Activated CD4-positive, alpha-beta T cell treated with anti-CD3 and anti-CD28 coated beads for 4 hours (primary cell): ENCODE data around the gene PRKCA.
A peak's percentile ranks its signal among the peaks of the same experiment; 100 is the strongest.

Experiments used
- DNase-seq, 2 donors: peaks; one replicate each; pipeline ENCODE4 v3.0.0-alpha.2; 2020

Gene PRKCA

DNA sequence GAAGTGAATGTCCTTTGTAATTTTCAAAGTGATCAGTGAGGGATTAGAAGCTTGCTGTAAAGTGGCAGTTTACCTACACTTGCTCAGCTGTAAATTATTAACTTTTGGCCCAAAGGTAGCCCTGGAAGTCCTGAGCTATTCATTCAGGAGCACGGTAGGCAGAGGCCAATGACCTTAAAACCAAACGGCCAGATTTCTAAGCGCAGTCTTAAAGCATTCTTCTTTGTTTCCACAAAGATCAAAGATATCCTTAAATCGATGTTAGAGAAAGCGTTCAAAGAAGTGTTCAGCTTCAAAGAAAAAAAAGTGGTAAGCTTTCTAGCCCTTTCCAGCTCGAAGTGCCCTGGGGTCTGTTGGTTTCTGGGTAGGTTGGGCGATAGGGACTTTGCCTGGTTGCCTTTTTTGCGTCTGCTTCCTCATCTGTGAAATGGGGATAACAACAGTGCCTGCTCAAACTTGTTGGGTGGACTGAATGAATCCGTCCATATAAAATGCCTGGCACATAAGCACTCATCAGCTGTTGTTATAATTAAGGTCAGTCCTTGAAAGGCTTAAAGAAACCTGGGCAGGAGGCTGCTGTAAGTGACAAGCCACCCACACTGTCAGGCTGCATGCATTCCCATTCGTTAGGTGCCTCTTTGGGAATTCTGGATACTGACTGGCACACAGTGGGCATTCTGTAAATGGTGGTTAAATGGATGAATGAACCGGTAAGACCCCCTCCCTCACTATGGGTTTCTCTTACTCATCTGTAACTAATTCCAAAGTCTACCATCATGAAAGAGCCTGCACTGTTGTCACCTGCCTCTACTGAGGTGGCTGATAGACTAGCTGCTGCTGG, 113.2 kb downstream of the PRKCA start:
- DNase-seq = no peak

DNA sequence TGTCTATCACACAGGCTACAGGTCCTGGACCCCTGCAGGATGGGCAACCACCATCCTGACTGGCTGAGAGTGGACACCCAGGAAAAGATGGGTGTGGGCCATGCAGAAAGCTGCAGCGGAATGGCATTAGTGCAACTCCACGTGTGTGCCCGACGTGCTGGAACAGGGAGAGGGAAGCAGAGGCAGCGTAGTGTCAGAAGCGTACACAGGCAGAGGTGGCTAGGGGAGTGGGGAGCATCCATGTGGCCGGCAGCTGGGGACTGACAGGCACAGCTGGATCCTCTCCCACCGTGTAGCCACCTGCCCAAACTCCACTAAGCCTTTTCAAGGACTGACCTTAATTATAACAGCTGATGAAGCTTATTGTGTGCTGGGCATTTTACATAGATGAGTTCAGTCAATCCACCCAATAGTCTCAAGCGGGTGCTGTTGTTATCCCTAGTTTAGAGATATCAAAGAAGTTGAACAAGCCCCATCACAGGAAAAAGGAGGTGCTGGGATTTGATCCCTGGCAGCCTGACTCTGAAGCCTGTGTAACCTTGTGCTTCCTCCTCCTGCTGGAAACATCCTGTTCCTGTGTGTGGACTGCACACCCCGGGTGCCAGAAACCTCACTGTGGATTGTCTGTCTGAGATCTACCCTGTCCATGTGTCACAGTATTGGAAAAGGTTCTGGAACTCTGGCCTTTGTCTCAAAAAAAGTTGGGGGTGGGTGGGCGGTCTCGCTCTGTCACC, 114.0 kb downstream of the PRKCA start:
- DNase-seq = no peak

DNA sequence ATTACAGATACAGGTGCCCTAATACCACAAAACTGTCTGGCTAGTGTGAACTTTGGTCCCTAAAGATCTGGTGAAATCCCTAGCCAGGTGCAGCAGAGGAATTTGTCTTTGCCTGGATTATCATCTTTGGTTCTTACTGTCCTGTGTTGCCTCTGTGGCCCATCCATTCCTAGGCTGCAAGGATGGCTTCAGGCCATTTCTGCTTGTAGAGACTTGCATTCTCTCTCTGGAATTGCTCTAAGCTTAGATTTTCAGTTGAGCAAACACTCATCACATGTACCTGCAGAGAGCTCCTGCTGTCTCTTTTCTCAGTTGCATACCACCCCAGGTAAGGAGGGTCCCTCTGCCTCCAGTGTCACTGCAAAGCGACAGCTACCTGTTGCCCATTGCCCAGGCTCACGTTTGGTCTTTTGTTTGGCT, 114.9 kb downstream of the PRKCA start:
- DNase-seq = no peak

DNA sequence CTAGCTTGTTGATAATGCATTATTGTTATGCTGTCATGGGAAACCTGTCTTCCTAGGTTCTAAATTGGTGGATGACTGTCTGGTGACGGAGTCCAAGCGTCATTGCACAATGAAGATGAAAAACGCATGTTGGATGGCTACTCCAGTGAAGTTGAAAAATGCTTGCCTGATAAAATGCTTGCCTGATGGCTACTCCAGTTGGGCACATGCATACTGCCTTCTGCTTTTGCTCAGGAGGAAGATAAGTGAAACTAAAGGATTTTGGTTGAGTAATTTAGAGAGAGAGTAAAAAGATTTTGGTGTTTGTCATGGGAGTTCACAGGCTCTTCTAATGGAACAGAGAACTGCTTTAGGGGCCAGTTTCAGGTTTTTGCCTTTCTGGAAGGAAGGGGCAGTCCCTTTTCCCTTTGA, 118.6 kb downstream of the PRKCA start:
- DNase-seq = no peak

DNA sequence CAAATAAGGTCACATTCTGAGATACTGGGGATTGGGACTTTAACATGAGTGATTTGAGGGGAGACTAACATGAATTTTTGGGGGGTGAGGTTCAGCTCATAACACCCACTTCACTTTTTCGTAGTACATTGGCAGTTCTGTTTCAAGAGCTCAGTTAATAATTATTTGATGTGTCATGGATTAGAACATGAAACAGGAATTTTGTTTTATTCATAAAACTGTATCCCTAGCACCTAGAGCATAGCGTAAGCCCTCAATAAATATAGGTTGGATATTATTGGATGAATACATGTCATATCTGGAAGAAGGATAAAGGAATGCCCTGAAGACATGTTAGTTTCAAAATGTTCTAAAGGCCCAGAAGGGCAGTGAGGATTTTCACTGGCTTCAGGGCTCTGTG, 119.8 kb downstream of the PRKCA start:
- no peak for DNase-seq

DNA sequence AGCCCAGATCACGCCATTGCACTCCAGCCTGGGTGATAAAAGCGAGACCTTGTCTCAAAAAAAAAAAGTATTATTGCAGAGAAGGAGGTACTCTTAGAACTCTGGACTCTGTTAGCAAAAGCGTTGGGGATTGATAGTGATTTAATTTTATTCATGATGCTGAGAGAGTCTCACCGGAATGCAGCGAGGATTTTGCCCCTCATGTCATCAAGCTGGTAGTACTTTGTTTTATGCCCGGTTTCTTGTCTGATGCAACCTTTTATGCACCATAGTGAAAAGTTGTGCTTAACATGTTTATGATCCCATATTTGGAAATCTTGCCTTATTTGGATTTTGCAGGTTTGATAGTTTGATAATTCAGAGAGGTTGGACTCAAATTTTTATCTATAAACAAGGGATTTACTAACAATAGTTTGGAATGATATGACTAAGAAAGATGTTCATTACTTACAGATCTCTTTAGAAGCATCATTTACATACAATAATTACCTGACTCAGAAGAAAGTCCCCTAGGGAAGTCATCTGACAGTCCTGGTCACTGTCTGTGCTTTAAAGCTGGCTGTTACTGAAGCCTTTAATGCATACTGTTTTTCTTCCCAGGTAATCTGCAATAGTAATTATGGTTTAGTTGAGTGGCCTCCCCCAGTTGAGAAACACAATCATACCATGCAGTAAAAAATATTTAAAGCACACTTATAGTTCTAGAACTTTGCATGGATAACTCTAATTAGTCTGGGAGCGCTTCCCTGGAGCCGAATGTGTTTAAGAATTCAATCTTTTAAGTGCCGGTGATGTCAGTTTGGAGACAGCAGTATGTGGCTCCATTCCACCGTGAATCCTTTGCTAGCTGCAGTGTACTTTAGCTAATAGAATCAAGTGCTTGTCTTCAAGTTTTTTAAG, 120.9 kb downstream of the PRKCA start:
- DNase-seq = no peak

DNA sequence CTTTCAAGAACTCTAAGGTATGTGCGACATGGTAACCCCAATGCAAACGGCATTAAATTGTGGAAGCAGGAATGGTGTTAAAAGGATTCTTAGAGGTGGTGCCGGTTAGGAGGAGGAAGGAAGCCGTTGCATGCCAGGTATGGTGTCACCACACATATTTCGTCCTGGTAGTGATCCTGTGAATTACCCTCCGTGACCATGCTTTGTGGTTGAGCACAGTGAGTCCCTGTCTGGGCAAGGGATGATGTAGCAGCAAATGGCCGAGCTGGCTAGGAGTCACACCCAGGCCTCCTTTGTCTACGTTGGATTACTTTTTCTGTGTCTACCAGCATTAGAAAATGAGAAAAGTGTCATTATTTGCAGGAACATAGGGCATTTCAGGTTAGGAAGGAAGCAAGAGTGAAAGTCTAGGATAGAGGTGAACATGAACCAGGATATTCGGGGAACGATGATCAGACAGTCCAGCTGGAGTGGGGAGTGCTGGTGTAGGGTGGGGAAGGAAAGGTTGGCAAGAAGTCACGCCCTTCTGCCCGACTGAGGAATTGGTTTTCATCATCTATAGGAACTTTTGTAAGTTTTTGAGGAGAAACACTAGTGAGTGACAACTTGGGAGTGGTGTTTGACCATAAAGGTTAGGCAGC, 123.5 kb downstream of the PRKCA start:
- DNase-seq = no peak

DNA sequence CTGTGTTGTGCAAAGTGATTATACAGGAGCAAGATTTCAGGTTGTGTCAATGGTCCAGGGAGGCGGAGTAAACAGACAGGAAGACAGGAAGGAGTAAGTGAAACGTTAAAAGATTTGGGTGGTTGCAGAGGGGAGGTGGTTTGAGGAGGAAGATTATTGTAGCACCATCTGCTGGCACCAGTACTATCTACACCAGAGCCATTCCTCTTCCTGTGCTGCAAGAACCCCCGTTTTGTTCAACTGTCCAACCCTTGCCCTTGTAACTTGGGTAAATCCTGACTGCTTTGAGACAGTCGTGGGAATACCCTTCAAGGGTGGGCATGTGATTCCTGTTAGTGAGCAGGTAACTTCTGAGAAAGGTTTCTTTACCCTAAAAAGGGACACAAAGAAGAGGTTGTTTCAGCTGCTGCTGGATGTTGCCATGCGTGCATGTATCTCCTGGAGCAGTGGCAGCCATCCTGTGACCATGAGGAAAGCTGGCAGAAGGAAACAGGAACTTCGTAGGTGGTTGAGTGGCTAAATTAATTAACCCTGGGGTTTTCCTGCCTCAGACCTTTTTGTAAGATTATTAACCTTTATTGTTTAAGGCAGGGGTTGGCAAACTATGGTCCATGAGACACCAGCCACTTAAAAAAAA, 124.1 kb downstream of the PRKCA start:
- DNase-seq = peak; percentile 32 to 46

DNA sequence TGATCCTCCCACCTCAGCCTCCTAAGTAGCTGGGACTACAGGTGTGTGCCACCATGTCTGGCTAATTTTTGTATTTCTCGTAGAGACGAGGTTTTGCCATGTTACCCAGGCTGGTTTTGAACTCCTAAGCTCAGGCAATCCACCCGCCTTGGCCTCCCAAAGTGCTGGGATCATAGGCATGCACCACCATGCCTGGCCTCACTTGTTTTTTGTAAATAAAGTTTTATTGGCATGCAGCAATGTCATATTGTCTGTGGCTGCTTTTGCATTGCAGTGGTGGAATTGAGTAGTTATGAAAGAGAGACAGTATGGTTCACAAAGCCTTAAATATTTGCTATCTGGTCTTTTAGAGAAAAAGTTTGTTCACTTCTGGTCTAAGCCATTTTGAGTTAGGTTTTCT, 124.7 kb downstream of the PRKCA start:
- DNase-seq = no peak

DNA sequence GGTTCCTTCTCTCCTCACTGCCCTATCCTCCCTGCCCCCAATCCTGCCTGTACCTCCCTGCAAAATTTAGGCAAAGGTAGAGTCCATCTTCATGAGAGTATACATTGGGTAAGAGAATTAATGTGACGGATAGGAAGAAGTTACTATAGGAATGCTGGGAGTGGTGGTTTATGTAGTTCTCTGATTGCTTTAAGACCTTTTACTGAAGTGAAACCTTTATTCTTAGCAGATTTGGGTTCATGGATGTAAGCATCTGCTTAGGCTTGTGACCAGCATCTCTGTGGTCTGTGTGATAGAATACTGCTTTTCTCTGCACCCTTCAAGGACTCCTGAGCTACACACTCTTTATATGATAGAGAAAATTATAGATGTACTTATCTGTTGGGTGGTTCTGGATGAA, 127.3 kb downstream of the PRKCA start:
- no peak for DNase-seq

DNA sequence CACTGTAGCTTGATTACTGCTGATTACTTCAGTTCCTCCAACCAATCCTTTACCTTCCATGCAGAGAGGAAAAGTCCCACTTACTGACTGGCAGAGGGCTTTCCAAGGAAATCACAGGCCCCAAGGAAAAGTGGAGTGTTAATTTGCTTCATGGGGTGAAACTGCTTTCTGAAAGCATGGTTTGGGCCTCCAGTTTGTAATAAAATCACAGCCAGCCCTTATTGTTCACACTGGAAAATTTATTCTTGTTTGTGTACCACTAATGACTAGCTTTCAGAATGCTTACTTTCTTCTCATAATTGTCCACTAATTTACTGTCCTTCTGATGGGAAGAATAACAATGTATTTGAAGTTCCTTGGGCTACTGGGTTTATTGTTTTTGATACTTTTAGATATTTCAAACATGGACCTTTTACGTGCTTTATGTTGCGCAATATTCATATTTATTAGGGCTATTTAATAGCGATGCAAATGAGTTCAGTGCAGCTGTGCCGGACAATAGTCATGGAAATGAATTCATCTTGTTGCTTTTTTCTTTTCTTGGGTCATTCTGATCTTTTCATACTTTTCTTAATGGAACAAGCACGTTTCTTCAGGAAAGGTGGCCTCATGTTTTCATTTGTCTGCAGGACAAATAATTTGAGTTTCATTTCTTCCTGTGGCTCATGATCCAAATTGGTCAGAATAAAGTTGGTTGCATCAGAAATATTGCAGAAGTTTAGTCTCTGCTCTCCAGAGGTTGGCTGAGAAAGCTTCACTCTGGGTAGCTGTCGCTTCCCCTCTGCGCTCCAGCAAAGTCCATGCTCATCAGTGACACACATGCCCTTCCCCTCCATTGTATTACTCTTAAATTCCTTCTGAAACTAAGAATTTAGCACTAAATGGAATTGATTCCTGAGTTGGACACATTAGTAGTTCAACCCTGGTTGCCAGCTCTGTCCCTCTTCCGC, 128.7 kb downstream of the PRKCA start:
- no peak for DNase-seq

DNA sequence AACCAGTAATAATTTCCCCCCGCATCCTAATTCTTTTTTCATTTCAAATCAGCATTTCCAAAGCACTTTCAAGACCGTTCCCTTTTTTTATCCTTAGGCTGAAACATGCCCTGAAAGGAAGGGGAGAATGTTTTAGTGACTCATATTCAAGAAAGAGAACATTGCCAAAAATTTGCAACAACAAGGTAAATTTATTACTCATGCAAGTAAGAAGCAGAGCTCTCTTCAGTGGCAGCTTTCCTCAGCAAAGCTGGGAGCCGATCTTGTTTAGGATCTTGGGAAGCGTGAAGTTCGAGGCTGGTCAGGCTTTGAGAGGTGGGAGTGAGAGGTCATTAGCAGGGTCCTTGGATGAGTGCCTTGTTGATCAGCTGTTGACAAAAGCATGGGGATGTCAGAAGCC, 129.5 kb downstream of the PRKCA start:
- no peak for DNase-seq

DNA sequence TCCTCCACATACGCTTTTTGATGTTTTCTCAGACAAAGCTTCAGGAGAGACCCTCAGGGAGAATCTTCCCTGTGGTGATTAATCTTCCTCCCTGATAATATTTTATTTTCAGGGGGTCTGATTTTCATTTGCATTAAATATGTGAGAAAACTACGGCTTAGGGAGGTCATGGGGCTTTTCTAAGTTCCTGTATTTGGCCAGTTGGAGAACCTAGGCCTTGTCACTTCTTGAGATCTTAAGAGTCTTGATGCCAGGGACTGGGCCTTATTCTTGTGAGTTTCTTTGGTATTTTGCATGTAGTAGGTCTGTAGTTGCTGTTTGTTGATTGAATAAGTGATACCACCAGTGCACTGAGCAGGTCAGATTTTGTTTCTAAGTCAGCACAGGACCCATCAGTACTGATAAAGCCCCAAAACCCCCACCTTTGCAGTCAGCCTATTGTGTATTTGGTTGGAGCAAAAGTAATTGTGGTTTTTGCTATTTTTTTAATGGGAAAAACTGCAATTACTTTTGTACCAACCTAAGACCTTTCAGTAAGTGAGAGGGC, 130.1 kb downstream of the PRKCA start:
- DNase-seq = no peak

DNA sequence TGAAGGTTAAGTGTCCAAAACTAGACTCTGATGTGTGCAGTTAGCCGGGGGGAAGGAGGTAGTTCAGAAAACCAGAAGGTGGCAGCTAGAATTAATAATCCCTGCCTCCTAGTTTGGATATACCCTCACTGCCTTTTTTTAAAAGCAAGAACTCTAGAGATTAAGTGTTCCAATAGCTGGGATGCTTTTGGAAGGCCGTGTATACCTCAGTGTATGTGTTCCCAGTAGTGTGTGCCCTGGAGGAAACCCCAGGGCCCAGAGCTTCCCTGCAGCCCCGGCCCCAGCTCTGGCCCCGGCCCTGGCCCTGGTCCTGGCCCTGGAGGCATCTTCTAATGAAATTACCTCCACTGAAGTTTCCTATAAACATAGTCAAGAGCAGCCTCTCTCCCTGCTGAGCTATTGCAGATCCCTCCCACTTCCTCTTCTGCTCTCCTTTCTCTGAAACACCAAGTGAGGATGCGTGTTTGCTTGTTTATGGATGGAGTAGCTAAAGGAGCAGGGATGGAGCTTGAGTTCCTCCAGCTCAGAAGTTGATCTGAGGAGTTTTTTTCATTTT, 130.7 kb downstream of the PRKCA start:
- no peak for DNase-seq

DNA sequence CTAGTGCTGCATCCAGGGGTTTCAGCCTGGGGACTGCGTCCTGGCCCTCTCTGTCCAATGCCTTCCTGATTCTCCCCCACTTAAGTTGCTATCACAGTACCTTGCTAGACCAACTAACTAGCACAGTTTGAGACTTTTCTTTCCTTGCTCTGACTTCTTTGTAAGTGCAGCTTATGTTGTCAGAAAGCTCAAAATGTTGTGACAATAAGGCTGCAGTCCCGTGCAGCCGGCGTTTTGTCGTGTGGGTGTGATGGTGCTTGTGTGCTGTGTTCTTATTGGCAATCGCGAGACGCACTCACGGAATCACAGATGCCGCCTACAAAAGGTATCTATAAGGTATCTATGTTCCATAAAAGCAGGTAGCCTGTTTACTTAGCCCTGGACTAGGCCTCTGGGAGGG, 132.8 kb downstream of the PRKCA start:
- DNase-seq = no peak

DNA sequence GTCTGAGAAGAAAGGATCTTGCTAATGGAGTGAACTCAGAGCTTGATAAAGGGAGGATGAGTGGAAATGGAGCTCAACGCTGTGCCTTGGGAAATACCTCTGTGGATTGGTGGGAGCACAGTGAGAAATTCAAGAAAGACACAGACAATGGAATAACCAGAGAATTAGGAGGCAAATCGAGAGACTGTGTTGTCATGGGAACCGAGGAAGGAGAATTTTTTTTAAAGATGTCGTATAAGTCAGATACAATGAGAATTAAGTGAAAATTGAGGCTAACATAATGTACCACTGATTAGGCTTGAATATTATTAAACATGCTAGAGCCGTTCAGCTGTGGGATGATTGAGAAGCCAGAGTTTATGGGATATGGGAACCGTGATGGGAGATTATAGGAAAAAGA, 134.2 kb downstream of the PRKCA start:
- DNase-seq = no peak

DNA sequence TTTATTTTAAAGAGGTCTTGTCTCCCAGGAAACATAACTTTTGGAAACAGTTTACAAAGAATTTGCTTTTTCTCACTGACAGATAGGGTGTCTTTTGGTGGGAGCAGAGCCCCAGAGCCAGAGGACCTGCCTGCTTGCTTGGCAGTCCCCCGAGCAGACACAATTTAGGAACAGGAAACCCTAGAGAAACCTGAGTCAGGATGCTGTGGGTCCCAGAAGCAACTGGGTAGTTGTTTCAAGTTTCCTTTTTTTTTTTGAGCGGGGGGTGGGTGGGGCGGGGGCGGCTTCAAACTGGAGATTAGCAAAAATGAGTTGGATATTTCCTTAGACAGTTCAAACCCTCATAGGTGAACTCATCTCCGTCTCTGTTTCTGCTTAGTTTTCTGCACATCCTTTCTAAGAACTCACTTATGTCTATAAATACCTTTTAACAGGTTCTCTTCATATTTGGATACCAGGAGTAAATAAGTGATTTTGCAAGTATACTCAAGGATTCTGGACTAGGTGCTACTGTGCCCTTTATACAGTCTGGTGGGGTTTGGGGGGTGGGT, 135.1 kb downstream of the PRKCA start:
- no peak for DNase-seq

DNA sequence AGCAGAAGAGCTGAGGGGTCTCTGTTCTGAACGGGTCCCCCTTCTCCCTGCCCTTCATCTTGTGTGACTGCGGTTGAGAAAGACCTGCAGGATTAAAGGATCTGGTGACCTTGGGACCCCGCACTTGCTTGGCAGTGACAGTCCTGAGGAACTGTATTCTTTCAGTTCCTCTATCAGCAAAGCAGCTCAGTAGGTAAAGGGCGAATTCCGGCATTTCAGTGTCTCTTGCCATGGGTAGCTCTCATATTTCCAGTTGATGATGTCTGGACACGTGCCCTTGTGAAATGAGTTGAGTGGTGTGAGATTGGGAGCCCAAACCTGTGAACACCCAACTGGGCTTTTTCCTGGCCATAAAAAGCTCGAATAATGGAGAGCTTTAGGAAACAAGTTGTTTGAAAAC, 135.7 kb downstream of the PRKCA start:
- DNase-seq = no peak

DNA sequence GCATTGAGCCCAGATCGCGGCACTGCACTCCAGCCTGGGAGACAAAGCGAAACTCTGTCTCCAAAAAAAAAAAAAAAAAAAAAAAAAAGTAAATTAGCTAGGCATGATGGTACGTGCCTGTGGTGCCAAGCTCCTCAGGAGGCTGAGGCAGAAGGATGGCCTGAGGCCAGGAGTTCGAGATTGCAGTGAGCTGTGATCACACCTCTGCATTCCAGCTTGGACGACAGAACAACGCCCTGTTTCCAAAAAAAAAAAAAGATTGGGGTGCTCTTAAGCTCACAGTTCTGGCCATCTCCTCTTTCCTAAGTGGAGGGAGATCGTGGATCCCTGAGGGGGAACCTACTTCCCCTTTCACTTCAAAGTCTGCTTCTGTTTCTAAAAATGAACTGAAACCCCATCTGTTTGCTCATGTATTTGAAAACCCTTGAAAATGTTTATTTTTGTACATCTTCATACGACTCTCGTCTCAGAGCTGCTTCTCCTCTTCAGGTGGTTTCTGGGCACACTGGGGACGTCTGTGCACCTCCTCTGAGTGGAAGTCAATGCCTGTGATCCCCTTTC, 138.8 kb downstream of the PRKCA start:
- no peak for DNase-seq

DNA sequence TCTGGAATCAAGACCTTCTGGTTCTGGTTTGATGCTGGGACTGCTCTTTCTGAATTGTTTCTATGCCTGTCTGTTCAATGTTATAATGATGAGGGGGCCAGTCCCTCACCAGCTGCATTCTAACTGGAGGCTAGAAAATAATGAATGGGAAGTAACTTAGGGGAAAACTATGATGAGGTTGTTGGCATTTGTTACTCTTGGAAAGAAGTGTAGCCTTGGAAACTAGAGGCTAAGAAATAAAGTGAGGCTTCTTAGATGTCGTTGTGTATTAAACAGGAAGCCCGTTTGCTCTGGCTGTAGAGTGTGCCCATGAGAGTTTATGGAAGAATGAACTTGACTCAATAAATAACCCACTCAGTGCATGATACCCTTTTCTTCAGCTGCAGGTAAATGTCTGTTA, 140.8 kb downstream of the PRKCA start:
- DNase-seq = no peak
